Adipocyte (in vitro differentiated cells): ENCODE measurements around the gene PASK.

Experiments
- DNase-seq: peaks from one replicate; pipeline ENCODE4 v3.0.0-alpha.2; 2015; ENCODE audit warnings: low read depth
- H3K27me3 ChIP-seq: replicated peaks from 2 replicates; pipeline ENCODE4 v1.7.0; 2013; ENCODE audit warnings: mild to moderate bottlenecking, low read length, moderate library complexity; ENCODE audit not compliant: control insufficient read depth, insufficient read depth
- H3K36me3 ChIP-seq: 2 replicates; pipeline ENCODE4 v1.7.0; 2013; ENCODE audit warnings: low read length, mild to moderate bottlenecking, moderate library complexity; ENCODE audit not compliant: control insufficient read depth, insufficient read depth, severe bottlenecking
- H3K4me1 ChIP-seq: 2 replicates; pipeline ENCODE4 v1.7.0; 2013; ENCODE audit warnings: mild to moderate bottlenecking, low read length, moderate library complexity; ENCODE audit not compliant: control insufficient read depth, insufficient read depth
- H3K4me3 ChIP-seq: 2 replicates; pipeline ENCODE4 v1.7.0; 2013; ENCODE audit warnings: mild to moderate bottlenecking, low read length, moderate library complexity
- H3K9ac ChIP-seq: 2 replicates; pipeline ENCODE4 v1.7.0; 2013; ENCODE audit warnings: mild to moderate bottlenecking, low read length, moderate library complexity
- H3K9me3 ChIP-seq: 2 replicates; pipeline ENCODE4 v1.7.0; 2013; ENCODE audit warnings: mild to moderate bottlenecking, low read length, moderate library complexity; ENCODE audit not compliant: control insufficient read depth

Gene PASK

GRCh38 chr2:241121008-241121407, 28.3 kb downstream of the PASK start:
- no peak for DNase-seq
- no peak overlapping the region for H3K9ac ChIP-seq
- H3K4me1 ChIP-seq, result peaks cover 2% of the 10 kb centered on the region
- H3K36me3 ChIP-seq, result no peaks in the 10 kb centered on the region
- H3K4me3 ChIP-seq, result no peak overlapping the region
- peaks cover 5% of the 10 kb centered on the region for H3K9me3 ChIP-seq
- no peaks in the 10 kb centered on the region for H3K27me3 ChIP-seq

GRCh38 chr2:241120440-241120839, 28.8 kb downstream of the PASK start:
- Histone ChIP-seq H3K36me3 (no peaks in the 10 kb centered on the region), H3K4me1 (peaks cover 2% of the 10 kb centered on the region), H3K9me3 (peaks cover 5% of the 10 kb centered on the region), H3K4me3 (no peak overlapping the region), H3K27me3 (no peaks in the 10 kb centered on the region), H3K9ac (no peak overlapping the region)
- DNase-seq, result no peak

- Histone ChIP-seq H3K4me1 (peaks cover 2% of the 10 kb centered on the region), H3K9ac (no peak overlapping the region), H3K9me3 (peaks cover 5% of the 10 kb centered on the region), H3K27me3 (no peaks in the 10 kb centered on the region), H3K36me3 (no peaks in the 10 kb centered on the region), H3K4me3 (no peak overlapping the region)
- DNase-seq, result no peak
Measured at GRCh38 chr2:241118737-241119505, 30.4 kb downstream of the PASK start.

GRCh38 chr2:241116606-241117560, 32.4 kb downstream of the PASK start:
- Histone ChIP-seq H3K4me1 (no peaks in the 10 kb centered on the region), H3K4me3 (no peak overlapping the region), H3K9ac (no peak overlapping the region), H3K9me3 (peaks cover 5% of the 10 kb centered on the region), H3K36me3 (no peaks in the 10 kb centered on the region), H3K27me3 (no peaks in the 10 kb centered on the region)
- no peak for DNase-seq

- Histone ChIP-seq H3K9ac (no peak overlapping the region), H3K4me3 (no peak overlapping the region), H3K36me3 (no peaks in the 10 kb centered on the region), H3K27me3 (no peaks in the 10 kb centered on the region), H3K9me3 (no peaks in the 10 kb centered on the region), H3K4me1 (no peaks in the 10 kb centered on the region)
- DNase-seq, result no peak
Measured at GRCh38 chr2:241115361-241115760, 33.9 kb downstream of the PASK start.

GRCh38 chr2:241114836-241115235, 34.4 kb downstream of the PASK start:
- Histone ChIP-seq H3K9ac (no peak overlapping the region), H3K36me3 (no peaks in the 10 kb centered on the region), H3K4me1 (no peaks in the 10 kb centered on the region), H3K27me3 (no peaks in the 10 kb centered on the region), H3K4me3 (no peak overlapping the region), H3K9me3 (no peaks in the 10 kb centered on the region)
- DNase-seq, result no peak

GRCh38 chr2:241112592-241112991, 36.7 kb downstream of the PASK start:
- DNase-seq, result no peak
- no peak overlapping the region for H3K9ac ChIP-seq
- no peaks in the 10 kb centered on the region for H3K4me1 ChIP-seq
- no peaks in the 10 kb centered on the region for H3K36me3 ChIP-seq
- no peaks in the 10 kb centered on the region for H3K27me3 ChIP-seq
- H3K9me3 ChIP-seq, result no peaks in the 10 kb centered on the region
- no peak overlapping the region for H3K4me3 ChIP-seq

- H3K4me3 ChIP-seq, result no peak overlapping the region
- H3K36me3 ChIP-seq, result no peaks in the 10 kb centered on the region
- no peaks in the 10 kb centered on the region for H3K27me3 ChIP-seq
- H3K9ac ChIP-seq, result no peak overlapping the region
- DNase-seq, result no peak
- H3K4me1 ChIP-seq, result no peaks in the 10 kb centered on the region
- no peaks in the 10 kb centered on the region for H3K9me3 ChIP-seq
Measured at GRCh38 chr2:241112046-241112445, 37.2 kb downstream of the PASK start.

GRCh38 chr2:241111440-241111805, 37.8 kb downstream of the PASK start:
- Histone ChIP-seq H3K9ac (no peak overlapping the region), H3K36me3 (no peaks in the 10 kb centered on the region), H3K4me3 (no peak overlapping the region), H3K9me3 (no peaks in the 10 kb centered on the region), H3K4me1 (no peaks in the 10 kb centered on the region), H3K27me3 (no peaks in the 10 kb centered on the region)
- no peak for DNase-seq

GRCh38 chr2:241110607-241111439, 38.4 kb downstream of the PASK start:
- Histone ChIP-seq H3K9ac (no peak overlapping the region), H3K4me3 (no peak overlapping the region), H3K27me3 (no peaks in the 10 kb centered on the region), H3K9me3 (no peaks in the 10 kb centered on the region), H3K36me3 (no peaks in the 10 kb centered on the region), H3K4me1 (no peaks in the 10 kb centered on the region)
- DNase-seq, result no peak

GRCh38 chr2:241110089-241110606, 39.1 kb downstream of the PASK start:
- Histone ChIP-seq H3K27me3 (no peaks in the 10 kb centered on the region), H3K36me3 (no peaks in the 10 kb centered on the region), H3K4me1 (no peaks in the 10 kb centered on the region), H3K4me3 (no peak overlapping the region), H3K9ac (no peak overlapping the region), H3K9me3 (no peaks in the 10 kb centered on the region)
- DNase-seq, result no peak
